Activated naive CD4-positive, alpha-beta T cell treated with anti-CD3 and anti-CD28 coated beads, Interleukin-2, amount 10 ng/mL, durations not matched to agents 7 days and 5 days (primary cell): ENCODE data around the gene IFT20.

ENCODE experiments used
- CTCF ChIA-PET: fragments of 350-600 bp; sonication (Branson Sonifier 250); formaldehyde crosslinking; loops from one replicate; lab custom pipeline; 2021; ENCODE audit warnings: antibody characterized with exemption; lab: Charles Lee
- DNase-seq: peaks from one replicate; pipeline ENCODE4 v3.0.0-alpha.2; 2020
- H3K27ac Mint-ChIP-seq: one replicate; pipeline ENCODE4 v1.8.0; 2021; ENCODE audit warnings: mild to moderate bottlenecking, moderate library complexity, mixed read lengths
- H3K27me3 Mint-ChIP-seq: one replicate; pipeline ENCODE4 v1.8.0; 2021; ENCODE audit warnings: mild to moderate bottlenecking, mixed read lengths
- H3K36me3 Mint-ChIP-seq: one replicate; pipeline ENCODE4 v1.8.0; 2021; ENCODE audit warnings: mixed read lengths
- H3K4me1 Mint-ChIP-seq: one replicate; pipeline ENCODE4 v1.8.0; 2021; ENCODE audit warnings: mixed read lengths
- H3K4me3 Mint-ChIP-seq: one replicate; pipeline ENCODE4 v1.8.0; 2021; ENCODE audit warnings: mild to moderate bottlenecking, moderate library complexity, mixed read lengths
- H3K9me3 Mint-ChIP-seq: one replicate; pipeline ENCODE4 v1.8.0; 2021; ENCODE audit warnings: mixed read lengths

Gene IFT20

GRCh38 chr17:28320215-28321061 is 14.8 kb downstream of the IFT20 start:
- Mint-ChIP-seq H3K27me3 (peaks cover 11% of the 10 kb centered on the region), H3K36me3 (peaks cover 7% of the 10 kb centered on the region), H3K4me3 (peak overlapping the region; percentile 83), H3K27ac (peak overlapping the region; percentile 5), H3K9me3 (no peaks in the 10 kb centered on the region), H3K4me1 (peaks cover 42% of the 10 kb centered on the region)
- CTCF ChIA-PET: no interaction called here
- no peak for DNase-seq

GRCh38 chr17:28319598-28319935 is 15.7 kb downstream of the IFT20 start:
- H3K4me1 Mint-ChIP-seq: peaks cover 42% of the 10 kb centered on the region
- peaks cover 7% of the 10 kb centered on the region for H3K36me3 Mint-ChIP-seq
- peaks cover 16% of the 10 kb centered on the region for H3K27me3 Mint-ChIP-seq
- peak overlapping the region; percentile 83 for H3K4me3 Mint-ChIP-seq
- peak overlapping the region; percentile 81 for H3K27ac Mint-ChIP-seq
- H3K9me3 Mint-ChIP-seq: no peaks in the 10 kb centered on the region
- CTCF ChIA-PET: no interaction called here
- DNase-seq: no peak

GRCh38 chr17:28318759-28319597 is 16.3 kb downstream of the IFT20 start, which contains the start of gene TMEM97:
Gene TMEM97, plus strand, starts transcription at chr17:28319200. Its CDS starts 40 bp downstream, at chr17:28319240.
- CTCF ChIA-PET: interaction anchor here (1.8 kb wide), 1 partner anchor 15 kb away, joined by 7 read pairs; no protein-coding TSS in a partner anchor
- Mint-ChIP-seq H3K27ac (peak within 1 kb of the TSS; percentile 81), H3K9me3 (no peaks in the 10 kb centered on the region), H3K4me3 (peak within 1 kb of the TSS; percentile 83), H3K4me1 (peaks cover 42% of the 10 kb centered on the region), H3K27me3 (peaks cover 16% of the 10 kb centered on the region), H3K36me3 (peaks cover 7% of the 10 kb centered on the region)
- DNase-seq: peak; percentile 97

- CTCF ChIA-PET: interaction anchor here (1.6 to 1.8 kb wide), 2 partner anchors 14 to 67 kb away, joined by 4 to 7 read pairs; no protein-coding TSS in a partner anchor
- Mint-ChIP-seq H3K9me3 (no peaks in the 10 kb centered on the region), H3K4me3 (peak overlapping the region; percentile 83), H3K36me3 (peaks cover 7% of the 10 kb centered on the region), H3K27me3 (peaks cover 23% of the 10 kb centered on the region), H3K4me1 (peaks cover 41% of the 10 kb centered on the region), H3K27ac (peak overlapping the region; percentile 81)
- peak; percentile 33 for DNase-seq
These were observed 17.1 kb downstream of the IFT20 start for GRCh38 chr17:28317966-28318758.

GRCh38 chr17:28317099-28317965 is 17.9 kb downstream of the IFT20 start:
- H3K36me3 Mint-ChIP-seq: peaks cover 5% of the 10 kb centered on the region
- no peak for DNase-seq
- peaks cover 28% of the 10 kb centered on the region for H3K27me3 Mint-ChIP-seq
- no peak overlapping the region for H3K27ac Mint-ChIP-seq
- peaks cover 37% of the 10 kb centered on the region for H3K4me1 Mint-ChIP-seq
- H3K9me3 Mint-ChIP-seq: no peaks in the 10 kb centered on the region
- H3K4me3 Mint-ChIP-seq: peak overlapping the region; percentile 83
- CTCF ChIA-PET: interaction anchor here (1.6 to 1.8 kb wide), 2 partner anchors 13 to 66 kb away, joined by 4 to 7 read pairs; no protein-coding TSS in a partner anchor

- Mint-ChIP-seq H3K27me3 (peaks cover 36% of the 10 kb centered on the region), H3K36me3 (peaks cover 4% of the 10 kb centered on the region), H3K27ac (no peak overlapping the region), H3K4me3 (no peak overlapping the region), H3K9me3 (no peaks in the 10 kb centered on the region), H3K4me1 (peaks cover 28% of the 10 kb centered on the region)
- CTCF ChIA-PET: interaction anchor here (1.2 to 1.6 kb wide), 2 partner anchors 20 to 100 kb away, joined by 3 to 4 read pairs; partner anchors contain the start of gene TNFAIP1
- no peak for DNase-seq
These were observed 19.2 kb downstream of the IFT20 start for GRCh38 chr17:28315846-28316705.

- DNase-seq: no peak
- Mint-ChIP-seq H3K27me3 (peaks cover 40% of the 10 kb centered on the region), H3K36me3 (no peaks in the 10 kb centered on the region), H3K9me3 (no peaks in the 10 kb centered on the region), H3K4me1 (peaks cover 12% of the 10 kb centered on the region), H3K4me3 (no peak overlapping the region), H3K27ac (no peak overlapping the region)
- CTCF ChIA-PET: no interaction called here
These were observed 21.4 kb downstream of the IFT20 start for GRCh38 chr17:28313841-28314240.

- H3K36me3 Mint-ChIP-seq: no peaks in the 10 kb centered on the region
- peaks cover 44% of the 10 kb centered on the region for H3K27me3 Mint-ChIP-seq
- no peak for DNase-seq
- H3K9me3 Mint-ChIP-seq: no peaks in the 10 kb centered on the region
- H3K27ac Mint-ChIP-seq: no peak overlapping the region
- CTCF ChIA-PET: no interaction called here
- no peak overlapping the region for H3K4me3 Mint-ChIP-seq
- no peaks in the 10 kb centered on the region for H3K4me1 Mint-ChIP-seq
These were observed 28.3 kb downstream of the IFT20 start for GRCh38 chr17:28306954-28307401.

- CTCF ChIA-PET: no interaction called here
These were observed 36.8 kb downstream of the IFT20 start for GRCh38 chr17:28298449-28298848.

GRCh38 chr17:28295677-28296578 is 39.3 kb downstream of the IFT20 start:
- H3K4me3 Mint-ChIP-seq: no peak overlapping the region
- no peaks in the 10 kb centered on the region for H3K9me3 Mint-ChIP-seq
- H3K27me3 Mint-ChIP-seq: peaks cover 19% of the 10 kb centered on the region
- H3K36me3 Mint-ChIP-seq: no peaks in the 10 kb centered on the region
- DNase-seq: no peak
- no peaks in the 10 kb centered on the region for H3K4me1 Mint-ChIP-seq
- H3K27ac Mint-ChIP-seq: no peak overlapping the region
- CTCF ChIA-PET: interaction anchor here (0.6 to 1.1 kb wide), 2 partner anchors 121 to 667 kb away, joined by 3 read pairs; no protein-coding TSS in a partner anchor

More at GRCh38 chr17:28298449-28298848, 36.8 kb downstream of the IFT20 start:
- Mint-ChIP-seq H3K36me3 (no peaks in the 10 kb centered on the region), H3K4me1 (no peaks in the 10 kb centered on the region), H3K4me3 (no peak overlapping the region), H3K27ac (no peak overlapping the region), H3K9me3 (no peaks in the 10 kb centered on the region), H3K27me3 (peaks cover 15% of the 10 kb centered on the region)
- no peak for DNase-seq

GRCh38 chr17:28293994-28294393 is 41.3 kb downstream of the IFT20 start:
- H3K27ac Mint-ChIP-seq: no peak overlapping the region
- H3K27me3 Mint-ChIP-seq: peaks cover 23% of the 10 kb centered on the region
- DNase-seq: no peak
- H3K4me3 Mint-ChIP-seq: no peak overlapping the region
- H3K9me3 Mint-ChIP-seq: no peaks in the 10 kb centered on the region
- no peaks in the 10 kb centered on the region for H3K4me1 Mint-ChIP-seq
- no peaks in the 10 kb centered on the region for H3K36me3 Mint-ChIP-seq
- CTCF ChIA-PET: interaction anchor here (0.6 kb wide), 1 partner anchor 482 kb away, joined by 4 read pairs; no protein-coding TSS in a partner anchor
